GM13976 (cell line): Measurements from ENCODE around the gene CFAP74.

ENCODE experiments used
- DNase-seq: peaks from one replicate; pipeline ENCODE4 v3.0.0; 2012; ENCODE audit warnings: low spot score
- in situ Hi-C: fragments of 300-500 bp; cut with MboI; formaldehyde crosslinking; loops from one replicate; pipeline ENCODE4 v1.12.0; 2022; ENCODE audit warnings: low sequenced_read_pairs, mixed read lengths, inconsistent platforms; ENCODE audit not compliant: unreplicated experiment
- TF ChIP-seq, protein P1 (sequence below): IDR thresholded peaks from 2 replicates; pipeline ENCODE4 v1.5.1; 2012; ENCODE audit warnings: borderline replicate concordance, mild to moderate bottlenecking; ENCODE audit not compliant: insufficient read depth; ENCODE audit errors: extremely low read depth, missing control alignments, control extremely low read depth

CFAP74 gene

GRCh38 chr1:2046174-2046917 lies 42.8 kb upstream of the CFAP74 start:
- TF ChIP-seq, protein P1, sequence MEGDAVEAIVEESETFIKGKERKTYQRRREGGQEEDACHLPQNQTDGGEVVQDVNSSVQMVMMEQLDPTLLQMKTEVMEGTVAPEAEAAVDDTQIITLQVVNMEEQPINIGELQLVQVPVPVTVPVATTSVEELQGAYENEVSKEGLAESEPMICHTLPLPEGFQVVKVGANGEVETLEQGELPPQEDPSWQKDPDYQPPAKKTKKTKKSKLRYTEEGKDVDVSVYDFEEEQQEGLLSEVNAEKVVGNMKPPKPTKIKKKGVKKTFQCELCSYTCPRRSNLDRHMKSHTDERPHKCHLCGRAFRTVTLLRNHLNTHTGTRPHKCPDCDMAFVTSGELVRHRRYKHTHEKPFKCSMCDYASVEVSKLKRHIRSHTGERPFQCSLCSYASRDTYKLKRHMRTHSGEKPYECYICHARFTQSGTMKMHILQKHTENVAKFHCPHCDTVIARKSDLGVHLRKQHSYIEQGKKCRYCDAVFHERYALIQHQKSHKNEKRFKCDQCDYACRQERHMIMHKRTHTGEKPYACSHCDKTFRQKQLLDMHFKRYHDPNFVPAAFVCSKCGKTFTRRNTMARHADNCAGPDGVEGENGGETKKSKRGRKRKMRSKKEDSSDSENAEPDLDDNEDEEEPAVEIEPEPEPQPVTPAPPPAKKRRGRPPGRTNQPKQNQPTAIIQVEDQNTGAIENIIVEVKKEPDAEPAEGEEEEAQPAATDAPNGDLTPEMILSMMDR = peak; percentile 87
- peak; percentile 81 for DNase-seq
- in situ Hi-C loops = no loop called here

- TF ChIP-seq, protein P1 = no peak
- no peak for DNase-seq
- in situ Hi-C loops = no loop called here
Measured at GRCh38 chr1:2045468-2046173, 42.0 kb upstream of the CFAP74 start.

- in situ Hi-C loops = no loop called here
- DNase-seq = peak; percentile 90
- TF ChIP-seq, protein P1 = peak; percentile 94
Measured at GRCh38 chr1:2044510-2045319, 41.1 kb upstream of the CFAP74 start.

DNA sequence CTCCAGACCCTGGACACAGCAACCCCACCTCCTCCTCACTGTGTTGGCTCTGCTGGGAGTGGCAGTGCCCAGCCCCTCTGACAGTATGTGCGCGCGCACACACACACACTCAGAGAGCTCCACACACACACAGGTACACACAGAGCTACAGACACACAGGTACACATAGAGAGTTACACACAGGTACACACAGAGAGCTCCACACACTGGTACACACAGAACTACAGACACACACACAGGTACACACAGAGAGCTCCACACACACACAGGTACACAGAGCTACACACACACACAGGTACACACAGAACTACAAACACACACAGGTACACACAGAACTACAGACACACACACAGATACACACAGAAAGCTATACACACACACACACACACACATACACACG lies 40.3 kb upstream of the CFAP74 start:
- in situ Hi-C loops = no loop called here
- TF ChIP-seq, protein P1 = no peak

GRCh38 chr1:2042830-2043773 lies 39.5 kb upstream of the CFAP74 start:
- TF ChIP-seq, protein P1 = no peak
- in situ Hi-C loops = no loop called here
- no peak for DNase-seq

More for the DNA sequence above, 40.3 kb upstream of the CFAP74 start:
- no peak for DNase-seq
